MM.1S (cell line): ENCODE data around the gene CDH12.
A peak's percentile ranks its signal among the peaks of the same experiment; 100 is the strongest.

ENCODE experiments used
- EZH2 ChIP-seq: fragments of 300-600 bp; sonication (generic); optimal IDR thresholded peaks from 2 replicates; pipeline ENCODE3; 2017; ENCODE audit warnings: low read depth, mild to moderate bottlenecking, antibody characterized with exemption, low read length, mixed read lengths
- TF ChIP-seq, protein P1 (sequence below): fragments of 300-600 bp; sonication (generic); IDR thresholded peaks from 2 replicates; pipeline ENCODE4 v1.5.1; 2016; ENCODE audit warnings: antibody characterized with exemption, low read length, mixed read lengths

DNA sequence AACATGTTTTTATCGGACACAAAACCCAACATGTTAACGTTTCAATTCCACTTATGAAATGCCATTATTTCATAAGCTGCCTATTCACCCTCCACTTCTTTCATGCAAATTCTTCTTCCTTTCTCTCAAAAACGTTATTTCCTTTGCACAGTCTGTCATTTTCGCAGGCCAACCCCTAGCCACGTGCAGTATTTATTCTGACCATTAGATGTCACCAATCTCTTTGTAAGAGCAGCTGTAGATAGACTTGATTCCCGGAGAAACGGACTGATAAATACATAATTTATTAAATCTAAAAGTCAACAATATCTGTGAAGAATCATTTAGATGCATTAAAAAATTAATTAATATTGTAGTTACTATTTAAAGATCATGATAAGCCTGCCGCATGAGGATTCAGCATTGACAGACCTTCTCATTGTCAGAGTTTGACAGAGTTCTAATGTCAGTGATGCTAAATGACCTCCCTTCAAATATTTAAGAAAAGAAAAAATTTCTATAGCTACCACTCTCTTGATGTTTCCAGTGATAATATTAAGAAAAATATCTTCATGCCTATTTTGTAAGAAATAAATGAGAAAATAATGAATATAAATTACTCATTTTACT lies 933.6 kb downstream of the CDH12 start:
- TF ChIP-seq, protein P1, sequence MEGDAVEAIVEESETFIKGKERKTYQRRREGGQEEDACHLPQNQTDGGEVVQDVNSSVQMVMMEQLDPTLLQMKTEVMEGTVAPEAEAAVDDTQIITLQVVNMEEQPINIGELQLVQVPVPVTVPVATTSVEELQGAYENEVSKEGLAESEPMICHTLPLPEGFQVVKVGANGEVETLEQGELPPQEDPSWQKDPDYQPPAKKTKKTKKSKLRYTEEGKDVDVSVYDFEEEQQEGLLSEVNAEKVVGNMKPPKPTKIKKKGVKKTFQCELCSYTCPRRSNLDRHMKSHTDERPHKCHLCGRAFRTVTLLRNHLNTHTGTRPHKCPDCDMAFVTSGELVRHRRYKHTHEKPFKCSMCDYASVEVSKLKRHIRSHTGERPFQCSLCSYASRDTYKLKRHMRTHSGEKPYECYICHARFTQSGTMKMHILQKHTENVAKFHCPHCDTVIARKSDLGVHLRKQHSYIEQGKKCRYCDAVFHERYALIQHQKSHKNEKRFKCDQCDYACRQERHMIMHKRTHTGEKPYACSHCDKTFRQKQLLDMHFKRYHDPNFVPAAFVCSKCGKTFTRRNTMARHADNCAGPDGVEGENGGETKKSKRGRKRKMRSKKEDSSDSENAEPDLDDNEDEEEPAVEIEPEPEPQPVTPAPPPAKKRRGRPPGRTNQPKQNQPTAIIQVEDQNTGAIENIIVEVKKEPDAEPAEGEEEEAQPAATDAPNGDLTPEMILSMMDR: peak; percentile 73
- no peak for TF ChIP-seq EZH2
